ENCODE results near the gene RANBP3L. TPM values are rescaled to one million over a fixed set of nuclear protein-coding genes. Genes with fewer than 3 reads are reported as not detected.
"Not testable (repeated sequence)": the region's sequence is repeated elsewhere in the genome, so short reads cannot be mapped to it uniquely, and the experiment has no call there.

RANBP3L gene
- total RNA-seq, 2 experiments from 2014 or later = not detected

GRCh38 chr5:36310138-36310537 lies 8.4 kb upstream of the RANBP3L start:
- Mint-ChIP-seq H3K27me3 (ENCODE audit: low read depth) (peaks cover 15% of the 10 kb centered on the region), H3K36me3 (ENCODE audit: low read depth) (no peaks in the 10 kb centered on the region), H3K9me3 (ENCODE audit: insufficient read depth) (no peaks in the 10 kb centered on the region), H3K4me3 (no peak overlapping the region), H3K27ac (no peak overlapping the region), H3K4me1 (ENCODE audit: low read depth) (no peaks in the 10 kb centered on the region)
- ATAC-seq (no peak), DNase-seq (no peak)
- ChIA-PET POLR2A (no interaction called here), CTCF (no interaction called here)

GRCh38 chr5:36305571-36306326 lies 4.0 kb upstream of the RANBP3L start:
- POLR2A ChIA-PET = no interaction called here

GRCh38 chr5:36304095-36304805 lies 2.5 kb upstream of the RANBP3L start:
- no peaks in the 10 kb centered on the region for H3K36me3 Mint-ChIP-seq (ENCODE audit: low read depth)
- ATAC-seq (no peak), DNase-seq (no peak)
- CTCF ChIA-PET = interaction anchor here (2.0 to 2.6 kb wide), 2 partner anchors 61 to 225 kb away, joined by 5 to 15 read pairs; no protein-coding TSS in a partner anchor
- no peak overlapping the region for H3K4me3 Mint-ChIP-seq
- POLR2A ChIA-PET = no interaction called here
- H3K9me3 Mint-ChIP-seq (ENCODE audit: insufficient read depth) = no peaks in the 10 kb centered on the region
- H3K27ac Mint-ChIP-seq = no peak overlapping the region
- H3K27me3 Mint-ChIP-seq (ENCODE audit: low read depth) = peaks cover 12% of the 10 kb centered on the region
- H3K4me1 Mint-ChIP-seq (ENCODE audit: low read depth) = no peaks in the 10 kb centered on the region

More at GRCh38 chr5:36305571-36306326, 4.0 kb upstream of the RANBP3L start:
- H3K36me3 Mint-ChIP-seq (ENCODE audit: low read depth) = no peaks in the 10 kb centered on the region
- DNase-seq = peak; percentile 26
- H3K4me1 Mint-ChIP-seq (ENCODE audit: low read depth) = no peaks in the 10 kb centered on the region
- peaks cover 7% of the 10 kb centered on the region for H3K27me3 Mint-ChIP-seq (ENCODE audit: low read depth)
- H3K27ac Mint-ChIP-seq = no peak overlapping the region
- no peak overlapping the region for H3K4me3 Mint-ChIP-seq
- peak; percentile 47 for ATAC-seq
- no peaks in the 10 kb centered on the region for H3K9me3 Mint-ChIP-seq (ENCODE audit: insufficient read depth)
- CTCF ChIA-PET = interaction anchor here (0.7 to 2.6 kb wide), 4 partner anchors 9 to 229 kb away, joined by 3 to 15 read pairs (median 4); no protein-coding TSS in a partner anchor

- H3K36me3 Mint-ChIP-seq (ENCODE audit: low read depth) = no peaks in the 10 kb centered on the region
- no peaks in the 10 kb centered on the region for H3K4me1 Mint-ChIP-seq (ENCODE audit: low read depth)
- no peak overlapping the region for H3K4me3 Mint-ChIP-seq
- H3K27me3 Mint-ChIP-seq (ENCODE audit: low read depth) = peaks cover 6% of the 10 kb centered on the region
- H3K9me3 Mint-ChIP-seq (ENCODE audit: insufficient read depth) = no peaks in the 10 kb centered on the region
- DNase-seq (no peak), ATAC-seq (no peak)
- ChIA-PET CTCF (interaction anchor here (1.1 to 1.3 kb wide), 3 partner anchors 27 to 59 kb away, joined by 3 to 4 read pairs (median 3); partner anchors contain the start of gene NADK2), POLR2A (no interaction called here)
- H3K27ac Mint-ChIP-seq = no peak overlapping the region
These were observed 668 bp downstream of the RANBP3L start for GRCh38 chr5:36300927-36301540.

GRCh38 chr5:36300191-36300926 lies 1.3 kb downstream of the RANBP3L start:
- H3K4me1 Mint-ChIP-seq (ENCODE audit: low read depth) = no peaks in the 10 kb centered on the region
- H3K9me3 Mint-ChIP-seq (ENCODE audit: insufficient read depth) = no peaks in the 10 kb centered on the region
- H3K27ac Mint-ChIP-seq = no peak overlapping the region
- ChIA-PET CTCF (interaction anchor here (1.1 to 1.3 kb wide), 2 partner anchors 27 to 58 kb away, joined by 3 to 4 read pairs; partner anchors contain the start of gene NADK2), POLR2A (no interaction called here)
- no peaks in the 10 kb centered on the region for H3K36me3 Mint-ChIP-seq (ENCODE audit: low read depth)
- no peak for DNase-seq
- H3K4me3 Mint-ChIP-seq = no peak overlapping the region
- peaks cover 6% of the 10 kb centered on the region for H3K27me3 Mint-ChIP-seq (ENCODE audit: low read depth)
- no peak for ATAC-seq

- H3K9me3 Mint-ChIP-seq (ENCODE audit: insufficient read depth) = no peaks in the 10 kb centered on the region
- ChIA-PET POLR2A (no interaction called here), CTCF (no interaction called here)
- H3K36me3 Mint-ChIP-seq (ENCODE audit: low read depth) = no peaks in the 10 kb centered on the region
- H3K27me3 Mint-ChIP-seq (ENCODE audit: low read depth) = peaks cover 6% of the 10 kb centered on the region
- DNase-seq = no peak
- ATAC-seq = no peak
- H3K27ac Mint-ChIP-seq = no peak overlapping the region
- no peaks in the 10 kb centered on the region for H3K4me1 Mint-ChIP-seq (ENCODE audit: low read depth)
- no peak overlapping the region for H3K4me3 Mint-ChIP-seq
These were observed 3.1 kb downstream of the RANBP3L start for GRCh38 chr5:36298552-36298951.

- Mint-ChIP-seq H3K36me3 (ENCODE audit: low read depth) (no peaks in the 10 kb centered on the region), H3K4me3 (no peak overlapping the region), H3K9me3 (ENCODE audit: insufficient read depth) (no peaks in the 10 kb centered on the region), H3K27ac (no peak overlapping the region), H3K4me1 (ENCODE audit: low read depth) (no peaks in the 10 kb centered on the region), H3K27me3 (ENCODE audit: low read depth) (peaks cover 6% of the 10 kb centered on the region)
- POLR2A ChIA-PET = no interaction called here
- CTCF ChIA-PET = interaction anchor here (0.6 kb wide), 1 partner anchor 8 kb away, joined by 3 read pairs; no protein-coding TSS in a partner anchor
- ATAC-seq (no peak), DNase-seq (no peak)
These were observed 4.0 kb downstream of the RANBP3L start for GRCh38 chr5:36297653-36298052.

GRCh38 chr5:36285837-36286615 lies 15.7 kb downstream of the RANBP3L start:
- Mint-ChIP-seq H3K4me1 (ENCODE audit: low read depth) (no peaks in the 10 kb centered on the region), H3K27me3 (ENCODE audit: low read depth) (peaks cover 12% of the 10 kb centered on the region), H3K9me3 (ENCODE audit: insufficient read depth) (no peaks in the 10 kb centered on the region), H3K4me3 (no peak overlapping the region), H3K27ac (no peak overlapping the region), H3K36me3 (ENCODE audit: low read depth) (no peaks in the 10 kb centered on the region)
- CTCF ChIA-PET = no interaction called here
- no peak for DNase-seq
- POLR2A ChIA-PET = no interaction called here
- no peak for ATAC-seq

- H3K4me1 Mint-ChIP-seq (ENCODE audit: low read depth); POLR2A ChIA-PET; CTCF ChIA-PET; DNase-seq; ATAC-seq; H3K9me3 Mint-ChIP-seq (ENCODE audit: insufficient read depth); H3K4me3 Mint-ChIP-seq; H3K27ac Mint-ChIP-seq; H3K36me3 Mint-ChIP-seq (ENCODE audit: low read depth): not testable (repeated sequence)
- peaks cover 15% of the 10 kb centered on the region for H3K27me3 Mint-ChIP-seq (ENCODE audit: low read depth)
These were observed 17.9 kb downstream of the RANBP3L start for GRCh38 chr5:36283775-36284174.

GRCh38 chr5:36281626-36282025 lies 20.1 kb downstream of the RANBP3L start:
- H3K27ac Mint-ChIP-seq = no peak overlapping the region
- H3K4me3 Mint-ChIP-seq = no peak overlapping the region
- DNase-seq (no peak), ATAC-seq (no peak)
- H3K9me3 Mint-ChIP-seq (ENCODE audit: insufficient read depth) = no peaks in the 10 kb centered on the region
- H3K27me3 Mint-ChIP-seq (ENCODE audit: low read depth) = peaks cover 15% of the 10 kb centered on the region
- POLR2A ChIA-PET = no interaction called here
- no peaks in the 10 kb centered on the region for H3K36me3 Mint-ChIP-seq (ENCODE audit: low read depth)
- no peaks in the 10 kb centered on the region for H3K4me1 Mint-ChIP-seq (ENCODE audit: low read depth)
- CTCF ChIA-PET = interaction anchor here (1.6 kb wide), 1 partner anchor 39 kb away, joined by 5 read pairs; no protein-coding TSS in a partner anchor
